Mammary epithelial cell (primary cell): ENCODE results near the gene CTLA4.

Experiments
- CTCF ChIP-seq, 2 donors: IDR thresholded peaks in 1 of 2; conservative IDR thresholded peaks in 1 of 2; 2 replicates each; pipeline ENCODE4 v1.5.1; 2011 to 2012; ENCODE audit warnings: inconsistent platforms in 2 of 2, low read length in 2 of 2, mild to moderate bottlenecking in 2 of 2, control low read depth in 1 of 2, low read depth in 1 of 2; ENCODE audit not compliant: insufficient read depth in 1 of 2; ENCODE audit errors: extremely low read depth in 1 of 2
- EZH2 ChIP-seq: IDR thresholded peaks from 2 replicates; pipeline ENCODE4 v1.6.1; 2012; ENCODE audit warnings: low read length, inconsistent platforms, borderline replicate concordance

GRCh38 chr2:203861607-203862006 lies 6.0 kb upstream of the CTLA4 start:
- TF ChIP-seq CTCF (conservative IDR thresholded peaks at IDR 0.05 in 1 of 2, IDR thresholded peaks at IDR 0.05 in 1 of 2; ENCODE audit: extremely low read depth in 1 of 2, insufficient read depth in 1 of 2, low read depth in 1 of 2, low read length in 2 of 2) (no peak), EZH2 (no peak)
